HG03135 (cell line): ENCODE data around the gene TPRG1.

Experiments
- ATAC-seq: cut with Tn5 transposase; IDR thresholded peaks from one replicate; pipeline ENCODE4 v1.9.1; 2021; ENCODE audit warnings: mild to moderate bottlenecking, moderate library complexity; ENCODE audit not compliant: unreplicated experiment

The TPRG1 gene

DNA sequence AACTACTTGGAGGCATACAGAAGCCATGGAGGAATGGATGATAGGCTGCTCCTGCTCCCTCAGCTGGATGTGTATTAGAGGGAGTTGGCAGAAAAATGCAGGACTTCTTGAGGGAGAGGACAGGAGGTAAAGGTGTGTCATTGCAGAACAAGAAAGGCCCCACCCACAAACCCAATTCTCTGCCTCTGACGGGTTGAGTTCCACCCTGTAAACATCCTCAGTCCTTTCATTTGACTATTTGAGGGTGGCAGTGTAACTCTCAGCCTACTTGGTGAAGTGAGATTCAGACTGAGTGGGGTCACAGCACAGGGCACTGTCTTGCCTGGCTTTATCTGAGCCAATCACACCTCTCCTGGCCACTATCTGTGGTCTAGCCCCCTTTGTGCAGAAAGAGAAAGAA lies at the start of gene TPRG1:
TPRG1 (plus strand) TSS at position 265 of the 400 bp plus-strand sequence. CDS start 35,414 bp downstream, outside the sequence.
- no peak for ATAC-seq

- no peak for ATAC-seq
Observed at GRCh38 chr3:189122110-189122509, 49.7 kb upstream of the TPRG1 start.

DNA sequence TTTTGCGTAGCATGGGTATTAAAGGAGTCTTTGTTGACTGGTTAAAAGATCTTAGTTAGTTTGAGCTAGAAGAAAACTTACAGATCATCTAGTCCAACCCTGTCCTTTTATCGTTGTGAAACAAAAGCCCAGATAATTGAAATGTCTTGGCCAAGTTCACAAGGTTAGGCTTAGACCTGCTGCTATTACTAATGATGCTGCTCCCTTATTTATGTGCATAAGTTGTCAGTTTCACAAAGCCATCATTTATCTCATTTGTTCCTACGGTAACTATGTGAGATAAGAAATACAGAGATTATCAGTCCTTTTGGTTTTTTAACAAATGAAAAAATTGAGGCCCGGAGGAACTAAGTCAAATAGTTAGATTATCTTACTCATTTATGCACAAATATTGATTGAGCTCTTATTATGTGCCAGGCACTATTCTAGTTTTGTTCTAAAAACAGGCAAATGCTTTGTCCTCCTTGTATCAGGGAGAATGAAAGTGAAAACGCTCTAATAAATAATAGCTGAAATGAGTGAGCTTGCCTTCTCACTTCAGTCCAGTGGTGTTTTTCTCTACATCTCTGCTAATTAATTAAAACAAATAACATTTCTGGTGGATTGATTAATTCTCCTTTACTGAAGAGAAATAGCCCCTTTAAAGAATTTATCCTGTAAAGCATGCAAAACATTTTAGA lies 49.1 kb upstream of the TPRG1 start:
- ATAC-seq, result no peak

GRCh38 chr3:189123595-189124387 lies 48.0 kb upstream of the TPRG1 start:
- ATAC-seq, result no peak

DNA sequence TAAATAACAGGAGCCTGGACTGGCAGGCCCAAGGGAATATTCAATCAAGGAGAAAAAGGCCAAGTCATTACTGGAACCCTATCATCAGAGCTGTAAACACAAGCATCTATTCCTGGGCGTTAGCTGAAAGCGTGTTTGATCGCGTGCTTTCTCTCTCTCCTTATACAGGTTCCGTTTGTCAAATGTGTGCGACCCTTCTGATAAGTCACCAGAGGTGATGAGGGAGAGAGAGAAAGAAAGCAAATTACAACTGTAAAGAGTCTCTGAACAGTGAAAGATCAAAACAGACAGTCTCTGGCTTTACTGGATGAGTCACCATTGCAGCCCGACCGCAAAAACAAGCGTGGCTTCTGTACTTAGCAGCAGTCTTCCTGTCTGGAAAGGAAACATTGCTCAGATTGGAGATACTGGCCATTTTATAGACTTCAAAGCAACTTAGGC lies 39.5 kb upstream of the TPRG1 start:
- peak; percentile 96 for ATAC-seq

DNA sequence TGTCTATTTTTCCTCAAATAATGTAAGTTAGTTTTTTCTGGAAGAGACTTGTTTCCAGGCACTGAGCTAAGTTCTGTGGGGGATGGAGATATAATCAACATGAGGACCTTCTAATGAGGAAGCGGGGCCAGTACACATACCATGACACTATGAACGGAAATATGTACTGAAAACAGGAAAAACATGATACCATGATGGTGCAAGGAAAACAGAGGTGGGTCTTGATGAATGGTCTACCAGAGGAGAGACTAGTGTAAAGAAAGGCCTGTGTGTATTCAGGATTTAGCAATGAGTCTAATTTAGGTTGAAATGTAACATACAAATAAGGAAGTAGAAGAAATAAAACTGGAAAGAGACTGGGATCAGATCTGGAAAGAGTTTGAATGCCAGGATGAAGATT lies 38.9 kb upstream of the TPRG1 start:
- ATAC-seq, result no peak

DNA sequence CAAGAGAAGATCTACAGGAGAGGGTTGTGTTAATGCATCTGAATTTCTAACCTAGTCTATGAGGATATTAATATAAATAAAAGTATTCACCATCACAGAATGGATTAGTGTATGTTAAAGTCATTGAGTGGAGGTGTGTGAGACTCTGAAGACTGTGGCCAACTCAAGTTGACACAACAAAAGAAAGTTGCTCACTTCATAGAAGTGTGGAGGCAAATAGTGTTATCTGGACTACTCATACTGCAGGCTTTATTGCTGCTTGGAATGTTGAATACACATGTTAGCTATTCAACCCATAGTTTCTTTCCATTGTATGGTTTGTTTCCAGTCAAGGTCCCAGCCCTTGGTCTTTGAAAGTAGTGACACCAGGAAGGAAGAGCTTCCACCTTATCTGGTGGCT lies 38.0 kb upstream of the TPRG1 start:
- ATAC-seq, result no peak

GRCh38 chr3:189137416-189137815 lies 34.4 kb upstream of the TPRG1 start:
- no peak for ATAC-seq

DNA sequence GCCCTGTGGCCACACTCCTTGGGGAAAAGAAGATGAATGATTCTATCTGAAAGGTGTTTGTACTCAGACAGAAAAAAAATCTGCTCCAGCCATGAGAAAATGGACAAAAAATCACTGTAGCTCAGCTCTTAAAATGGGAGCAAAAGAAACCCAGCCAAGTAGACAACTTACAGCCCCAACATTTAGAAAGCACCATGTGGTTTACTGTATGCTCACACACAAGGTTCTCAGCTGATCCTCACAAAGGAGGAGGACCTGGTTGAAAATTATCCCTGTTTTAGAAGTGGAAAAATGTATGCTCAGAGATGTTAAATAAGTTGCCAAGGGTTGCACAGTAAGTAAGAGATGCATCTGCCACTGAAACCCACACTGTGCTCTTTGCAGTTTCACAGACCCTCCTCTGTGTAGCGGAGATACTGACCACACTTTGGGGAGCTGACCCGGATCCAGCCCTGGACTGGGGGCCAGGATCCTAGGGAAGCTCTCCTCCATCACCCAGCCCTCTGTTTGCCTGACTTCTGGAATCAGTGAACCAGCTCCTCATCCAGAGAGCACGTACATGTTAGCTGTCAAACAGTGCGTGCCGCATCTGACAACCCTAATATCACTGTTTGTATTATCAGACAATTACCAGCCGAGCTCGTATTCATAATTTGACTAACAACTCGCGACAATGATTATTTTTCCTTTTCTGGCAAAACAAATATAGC lies 32.7 kb upstream of the TPRG1 start:
- ATAC-seq, result no peak

DNA sequence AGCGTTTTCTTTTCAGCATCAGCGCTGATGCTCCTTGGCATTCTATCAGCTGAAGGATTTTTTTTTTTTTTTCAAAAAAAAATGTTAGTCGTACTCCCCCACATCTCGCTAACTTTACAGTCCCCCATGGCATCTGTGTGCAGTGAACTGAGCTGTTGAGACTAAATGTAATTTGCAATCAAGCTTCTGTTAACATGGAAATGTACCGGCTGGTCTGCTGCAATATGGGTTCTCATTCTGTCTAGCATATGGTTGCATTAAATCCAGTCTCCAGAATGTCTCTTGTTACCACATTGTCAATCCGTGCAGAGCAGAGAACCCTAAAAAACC lies 32.2 kb upstream of the TPRG1 start:
- no peak for ATAC-seq

GRCh38 chr3:189142527-189142926 lies 29.2 kb upstream of the TPRG1 start:
- ATAC-seq, result no peak

GRCh38 chr3:189143321-189143720 lies 28.4 kb upstream of the TPRG1 start:
- ATAC-seq, result no peak

GRCh38 chr3:189143771-189144170 lies 28.0 kb upstream of the TPRG1 start:
- no peak for ATAC-seq

DNA sequence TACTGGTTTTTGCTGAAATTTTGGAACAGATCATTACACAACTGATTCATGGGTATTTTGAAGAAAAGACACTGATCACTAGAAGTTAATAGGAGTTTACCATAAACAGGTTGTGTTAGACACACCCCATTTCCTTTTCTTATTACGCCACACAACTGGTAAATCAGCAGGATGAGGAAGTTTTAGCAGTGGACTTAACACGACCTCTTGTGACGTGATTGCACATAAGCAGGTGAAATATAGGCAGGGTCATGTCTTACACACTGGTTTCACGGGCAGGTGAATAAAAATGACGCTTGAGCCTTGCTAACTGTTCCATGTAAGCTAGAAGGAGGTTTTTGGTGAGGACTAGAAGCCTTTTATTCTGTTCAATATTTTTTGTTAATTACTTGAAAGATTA lies 27.1 kb upstream of the TPRG1 start:
- no peak for ATAC-seq

DNA sequence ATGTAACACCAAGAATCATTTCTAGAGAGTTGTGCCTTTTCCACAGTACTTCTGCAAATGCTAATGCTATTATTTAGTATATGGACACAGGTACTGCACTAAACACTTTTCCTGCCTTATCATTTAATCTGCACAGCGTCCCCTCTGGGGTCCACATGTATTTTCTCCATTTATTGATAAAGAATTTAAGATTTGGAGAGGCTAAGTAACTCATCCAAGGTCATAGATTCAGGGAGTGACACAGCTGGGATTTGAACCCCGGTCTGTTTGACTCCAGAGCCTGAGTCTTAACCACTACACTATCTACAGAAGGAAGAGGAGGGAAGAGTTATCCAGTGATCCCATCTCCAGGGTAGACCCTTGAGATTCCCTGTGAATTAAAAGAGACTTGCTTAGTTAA lies 24.9 kb upstream of the TPRG1 start:
- no peak for ATAC-seq

- no peak for ATAC-seq
Observed at GRCh38 chr3:189148081-189148507, 23.7 kb upstream of the TPRG1 start.

GRCh38 chr3:189149203-189149602 lies 22.6 kb upstream of the TPRG1 start:
- ATAC-seq, result no peak

GRCh38 chr3:189157232-189158007 lies 14.4 kb upstream of the TPRG1 start:
- no peak for ATAC-seq

DNA sequence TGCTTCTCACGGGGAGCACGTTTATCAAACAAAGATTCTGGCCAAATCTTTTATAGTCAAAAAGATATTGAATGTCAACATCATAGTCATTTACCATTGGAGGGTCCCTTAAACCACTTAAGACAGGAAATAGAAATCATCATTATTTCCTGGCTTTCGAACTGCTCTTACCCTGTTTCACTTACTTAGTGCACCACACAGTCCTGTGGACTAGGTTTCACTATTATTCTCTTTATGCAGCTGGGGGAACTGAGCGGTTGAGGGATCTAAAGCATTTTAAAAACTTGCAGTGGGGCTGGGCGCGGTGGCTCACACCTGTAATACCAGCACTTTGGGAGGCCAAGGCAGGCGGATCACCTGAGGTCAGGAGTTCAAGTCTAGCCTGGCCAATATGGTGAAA lies 13.7 kb upstream of the TPRG1 start:
- ATAC-seq, result no peak

GRCh38 chr3:189160519-189161309 lies 11.1 kb upstream of the TPRG1 start:
- ATAC-seq, result no peak
